Neural cell (in vitro differentiated cells): ENCODE results near the gene NCBP3.

ENCODE experiments used
- CTCF ChIP-seq: fragments of 450-650 bp; IDR thresholded peaks from 2 replicates; pipeline ENCODE4 v1.5.1; 2014; ENCODE audit warnings: antibody characterized with exemption, mild to moderate bottlenecking, moderate library complexity; ENCODE audit not compliant: poor library complexity, severe bottlenecking
- EP300 ChIP-seq: fragments of 450-650 bp; conservative IDR thresholded peaks from 2 replicates; pipeline ENCODE4 v1.6.1; 2014; ENCODE audit warnings: antibody characterized with exemption, mild to moderate bottlenecking, moderate library complexity; ENCODE audit not compliant: poor library complexity, severe bottlenecking
- EZH2 ChIP-seq: fragments of 200-600, 300-800 bp; shearing (Covaris generic), sonication (generic); IDR thresholded peaks from 2 replicates; pipeline ENCODE4 v1.6.1; 2014; ENCODE audit warnings: antibody characterized with exemption, low read length, borderline replicate concordance, mild to moderate bottlenecking; ENCODE audit not compliant: insufficient read depth, poor library complexity, severe bottlenecking
- MXI1 ChIP-seq: fragments of 450-650 bp; conservative IDR thresholded peaks from 2 replicates; pipeline ENCODE4 v1.6.1; 2014; ENCODE audit warnings: antibody characterized with exemption, mild to moderate bottlenecking; ENCODE audit not compliant: poor library complexity, severe bottlenecking
- POLR2AphosphoS5 ChIP-seq: IDR thresholded peaks from 2 replicates; pipeline ENCODE4 v1.6.1; 2012
- RAD21 ChIP-seq: fragments of 450-650 bp; conservative IDR thresholded peaks from 2 replicates; pipeline ENCODE4 v1.6.1; 2014; ENCODE audit warnings: antibody characterized with exemption, mild to moderate bottlenecking, moderate library complexity
- REST ChIP-seq: IDR thresholded peaks from 2 replicates; pipeline ENCODE4 v1.6.1; 2012; ENCODE audit warnings: borderline replicate concordance
- SMC3 ChIP-seq: fragments of 450-650 bp; conservative IDR thresholded peaks from 2 replicates; pipeline ENCODE4 v1.6.1; 2014; ENCODE audit warnings: antibody characterized with exemption, mild to moderate bottlenecking, moderate library complexity; ENCODE audit not compliant: poor library complexity
- TAF1 ChIP-seq: IDR thresholded peaks from 2 replicates; pipeline ENCODE4 v1.6.1; 2012; ENCODE audit warnings: low read depth

- no peak for TF ChIP-seq REST
- TF ChIP-seq EZH2 = no peak
- no peak for TF ChIP-seq POLR2AphosphoS5
- no peak for TF ChIP-seq EP300
- TF ChIP-seq CTCF = no peak
- no peak for TF ChIP-seq TAF1
- no peak for TF ChIP-seq RAD21
- no peak for TF ChIP-seq MXI1
- TF ChIP-seq SMC3 = no peak
Observed at GRCh38 chr17:3895354-3895753, 49.3 kb upstream of the NCBP3 start.
